BLaER1 treated with 17β-estradiol and CSF1 and Interleukin-3, amounts not matched to agents 10 nM and 100 nM (cell line): ENCODE data around the gene TSEN34.

Source experiments
- H3K27ac ChIP-seq, 11 experiments: shearing (Covaris generic); formaldehyde crosslinking; 2 replicates each; pipeline ENCODE4 v1.8.1; 2022
- H3K27me3 ChIP-seq, 11 experiments: shearing (Covaris generic); formaldehyde crosslinking; 2 replicates each; pipeline ENCODE4 v1.8.1; 2022
- H3K36me3 ChIP-seq, 11 experiments: shearing (Covaris generic); formaldehyde crosslinking; 2 replicates each; pipeline ENCODE4 v1.8.1; 2022
- H3K4me1 ChIP-seq, 10 experiments: shearing (Covaris generic); formaldehyde crosslinking; 2 replicates each; pipeline ENCODE4 v1.8.1; 2022
- H3K4me2 ChIP-seq, 11 experiments: shearing (Covaris generic); formaldehyde crosslinking; 2 replicates each; pipeline ENCODE4 v1.8.1; 2022
- H3K4me3 ChIP-seq, 10 experiments: shearing (Covaris generic); formaldehyde crosslinking; 2 replicates each; pipeline ENCODE4 v1.8.1; 2022
- H3K9ac ChIP-seq, 11 experiments: shearing (Covaris generic); formaldehyde crosslinking; 2 replicates each; pipeline ENCODE4 v1.8.1; 2022
- H3K9me3 ChIP-seq, 11 experiments: shearing (Covaris generic); formaldehyde crosslinking; replicated peaks in 1 of 11; 2 replicates each; pipeline ENCODE4 v1.8.1; 2022
- H4K20me1 ChIP-seq, 11 experiments: shearing (Covaris generic); formaldehyde crosslinking; 2 replicates each; pipeline ENCODE4 v1.8.1; 2022
- Cebpa-rat ChIP-seq, 11 experiments: shearing (Covaris generic); IDR thresholded peaks; 2 replicates each; pipeline ENCODE4 v1.8.1; 2022

The TSEN34 gene

GRCh38 chr19:54151362-54152035 is 39.6 kb upstream of the TSEN34 start:
- no peak overlapping the region for H3K4me2 ChIP-seq
- H3K36me3 ChIP-seq = peaks cover 98 to 100% (median 100%) of the 10 kb centered on the region in 11 experiments
- H3K4me3 ChIP-seq = no peak overlapping the region
- peaks cover 27 to 100% (median 89%) of the 10 kb centered on the region in 11 experiments; a peak in 21 of 22 replicates for H4K20me1 ChIP-seq
- H3K27me3 ChIP-seq = no peaks in the 10 kb centered on the region
- peak overlapping the region in 2 of 11 experiments; percentile 7 to 9; a peak in 1 of 22 replicates for H3K9ac ChIP-seq
- TF ChIP-seq Cebpa-rat (IDR thresholded peaks at IDR 0.05) = no peak
- peaks cover 0 to 13% (median 0%) of the 10 kb centered on the region in 10 experiments; a peak in 2 of 20 replicates for H3K4me1 ChIP-seq
- H3K9me3 ChIP-seq = no peaks in the 10 kb centered on the region
- H3K27ac ChIP-seq = no peak overlapping the region

GRCh38 chr19:54152267-54152666 is 38.8 kb upstream of the TSEN34 start:
- Histone ChIP-seq H3K27me3 (no peaks in the 10 kb centered on the region), H3K4me1 (peaks cover 0 to 18% (median 3%) of the 10 kb centered on the region in 10 experiments; a peak in 4 of 20 replicates), H3K9ac (no peak overlapping the region), H4K20me1 (peaks cover 19 to 100% (median 89%) of the 10 kb centered on the region in 11 experiments; a peak in 21 of 22 replicates), H3K4me2 (no peak overlapping the region), H3K9me3 (no peaks in the 10 kb centered on the region), H3K4me3 (no peak overlapping the region), H3K36me3 (peaks cover 98 to 100% (median 100%) of the 10 kb centered on the region in 11 experiments), H3K27ac (no peak overlapping the region)
- no peak for TF ChIP-seq Cebpa-rat (IDR thresholded peaks at IDR 0.05)

GRCh38 chr19:54152878-54153524 is 38.1 kb upstream of the TSEN34 start:
- Histone ChIP-seq H3K4me3 (no peak overlapping the region), H3K4me1 (peaks cover 2 to 25% (median 8%) of the 10 kb centered on the region in 10 experiments), H3K36me3 (peaks cover 98 to 100% (median 100%) of the 10 kb centered on the region in 11 experiments), H4K20me1 (peaks cover 17 to 100% (median 86%) of the 10 kb centered on the region in 11 experiments; a peak in 21 of 22 replicates), H3K27me3 (no peaks in the 10 kb centered on the region), H3K9ac (peak overlapping the region in 2 of 11 experiments; percentile 4 to 38; a peak in 1 of 22 replicates), H3K27ac (no peak overlapping the region), H3K4me2 (no peak overlapping the region), H3K9me3 (no peaks in the 10 kb centered on the region)
- no peak for TF ChIP-seq Cebpa-rat (IDR thresholded peaks at IDR 0.05)

GRCh38 chr19:54153731-54154326 is 37.3 kb upstream of the TSEN34 start:
- Histone ChIP-seq H3K36me3 (peaks cover 93 to 96% (median 95%) of the 10 kb centered on the region in 11 experiments), H3K4me3 (no peak overlapping the region), H3K9ac (peak overlapping the region in 4 of 11 experiments; percentile 6 to 38 (median 20); a peak in 2 of 22 replicates), H3K27me3 (no peaks in the 10 kb centered on the region), H3K9me3 (no peaks in the 10 kb centered on the region), H3K4me2 (no peak overlapping the region), H3K27ac (no peak overlapping the region), H3K4me1 (peaks cover 10 to 33% (median 17%) of the 10 kb centered on the region in 10 experiments), H4K20me1 (peaks cover 15 to 100% (median 91%) of the 10 kb centered on the region in 11 experiments; a peak in 21 of 22 replicates)
- no peak for TF ChIP-seq Cebpa-rat (IDR thresholded peaks at IDR 0.05)

- H3K9ac ChIP-seq = peak overlapping the region in 3 of 11 experiments; percentile 22 to 30 (median 26); a peak in 2 of 22 replicates
- H3K9me3 ChIP-seq = no peaks in the 10 kb centered on the region
- no peak for TF ChIP-seq Cebpa-rat (IDR thresholded peaks at IDR 0.05)
- H3K4me2 ChIP-seq = no peak overlapping the region
- H3K27ac ChIP-seq = no peak overlapping the region
- H3K27me3 ChIP-seq = no peaks in the 10 kb centered on the region
- H3K4me1 ChIP-seq = peaks cover 13 to 36% (median 20%) of the 10 kb centered on the region in 10 experiments
- H3K36me3 ChIP-seq = peaks cover 83 to 87% (median 86%) of the 10 kb centered on the region in 11 experiments
- H4K20me1 ChIP-seq = peaks cover 12 to 94% (median 85%) of the 10 kb centered on the region in 11 experiments; a peak in 21 of 22 replicates
- no peak overlapping the region for H3K4me3 ChIP-seq
These were observed 36.3 kb upstream of the TSEN34 start for GRCh38 chr19:54154603-54155345.

- Histone ChIP-seq H3K36me3 (peaks cover 74 to 78% (median 77%) of the 10 kb centered on the region in 11 experiments), H3K4me3 (no peak overlapping the region), H3K27ac (no peak overlapping the region), H4K20me1 (peaks cover 8 to 85% (median 78%) of the 10 kb centered on the region in 11 experiments; a peak in 21 of 22 replicates), H3K4me1 (peaks cover 19 to 41% (median 26%) of the 10 kb centered on the region in 10 experiments), H3K9me3 (no peaks in the 10 kb centered on the region), H3K27me3 (no peaks in the 10 kb centered on the region), H3K9ac (no peak overlapping the region), H3K4me2 (no peak overlapping the region)
- TF ChIP-seq Cebpa-rat (IDR thresholded peaks at IDR 0.05) = no peak
These were observed 35.4 kb upstream of the TSEN34 start for GRCh38 chr19:54155694-54156093.

- Histone ChIP-seq H3K4me1 (peaks cover 27 to 49% (median 34%) of the 10 kb centered on the region in 10 experiments), H3K4me3 (no peak overlapping the region), H3K36me3 (peaks cover 66 to 70% (median 69%) of the 10 kb centered on the region in 11 experiments)
These were observed 34.6 kb upstream of the TSEN34 start for GRCh38 chr19:54156490-54156889.

GRCh38 chr19:54156953-54157352 is 34.2 kb upstream of the TSEN34 start:
- H3K9ac ChIP-seq = peak overlapping the region in 1 of 11 experiments; percentile 27; a peak in 2 of 22 replicates
- no peak for TF ChIP-seq Cebpa-rat (IDR thresholded peaks at IDR 0.05)
- H3K27me3 ChIP-seq = no peaks in the 10 kb centered on the region
- peaks cover 31 to 54% (median 38%) of the 10 kb centered on the region in 10 experiments for H3K4me1 ChIP-seq
- no peak overlapping the region for H3K4me3 ChIP-seq
- no peak overlapping the region for H3K27ac ChIP-seq
- no peak overlapping the region for H3K4me2 ChIP-seq
- H3K9me3 ChIP-seq = no peaks in the 10 kb centered on the region
- peaks cover 8 to 75% (median 67%) of the 10 kb centered on the region in 11 experiments; a peak in 21 of 22 replicates for H4K20me1 ChIP-seq
- H3K36me3 ChIP-seq = peaks cover 62 to 65% (median 64%) of the 10 kb centered on the region in 11 experiments

More at GRCh38 chr19:54156490-54156889, 34.6 kb upstream of the TSEN34 start:
- no peak for TF ChIP-seq Cebpa-rat (IDR thresholded peaks at IDR 0.05)
- Histone ChIP-seq H3K9ac (peak overlapping the region in 1 of 11 experiments; percentile 27; a peak in 2 of 22 replicates), H3K27me3 (no peaks in the 10 kb centered on the region), H3K9me3 (no peaks in the 10 kb centered on the region), H3K4me2 (no peak overlapping the region), H3K27ac (no peak overlapping the region), H4K20me1 (peaks cover 8 to 77% (median 70%) of the 10 kb centered on the region in 11 experiments; a peak in 21 of 22 replicates)
